ENCODE data around the gene PAK1.
"Not testable (repeated sequence)": the region's sequence is repeated elsewhere in the genome, so short reads cannot be mapped to it uniquely, and the experiment has no call there.

The PAK1 gene

GRCh38 chr11:77300695-77301094 lies 173.2 kb downstream of the PAK1 start:
- Mint-ChIP-seq H3K36me3 (no peaks in the 10 kb centered on the region), H3K4me3 (no peak overlapping the region), H3K9me3 (no peaks in the 10 kb centered on the region), H3K4me1 (no peaks in the 10 kb centered on the region), H3K27ac (no peak overlapping the region), H3K27me3 (peaks cover 1% of the 10 kb centered on the region)
- ATAC-seq (ENCODE audit: low read depth): no peak
- DNase-seq (ENCODE audit: low spot score in 2 of 2): no peak

- H3K4me1 Mint-ChIP-seq; H3K9me3 Mint-ChIP-seq; H3K4me3 Mint-ChIP-seq; ATAC-seq (ENCODE audit: low read depth); H3K27me3 Mint-ChIP-seq; H3K36me3 Mint-ChIP-seq; H3K27ac Mint-ChIP-seq; DNase-seq (ENCODE audit: low spot score in 2 of 2): not testable (repeated sequence)
Measured at GRCh38 chr11:77300028-77300427, 173.9 kb downstream of the PAK1 start.

- Mint-ChIP-seq H3K27me3 (peaks cover 1% of the 10 kb centered on the region), H3K27ac (no peak overlapping the region), H3K36me3 (no peaks in the 10 kb centered on the region), H3K9me3 (no peaks in the 10 kb centered on the region), H3K4me1 (no peaks in the 10 kb centered on the region), H3K4me3 (no peak overlapping the region)
- ATAC-seq (ENCODE audit: low read depth) (no peak), DNase-seq (ENCODE audit: low spot score in 2 of 2) (no peak)
Measured at GRCh38 chr11:77299528-77299993, 174.3 kb downstream of the PAK1 start.

- no peak for DNase-seq (ENCODE audit: low spot score in 2 of 2)
- no peaks in the 10 kb centered on the region for H3K36me3 Mint-ChIP-seq
- no peaks in the 10 kb centered on the region for H3K4me1 Mint-ChIP-seq
- no peak overlapping the region for H3K4me3 Mint-ChIP-seq
- no peak overlapping the region for H3K27ac Mint-ChIP-seq
- H3K27me3 Mint-ChIP-seq: peaks cover 8% of the 10 kb centered on the region
- H3K9me3 Mint-ChIP-seq: peaks cover 5% of the 10 kb centered on the region
- no peak for ATAC-seq (ENCODE audit: low read depth)
Measured at GRCh38 chr11:77294040-77294439, 179.9 kb downstream of the PAK1 start.

GRCh38 chr11:77289737-77290136 lies 184.2 kb downstream of the PAK1 start:
- DNase-seq (ENCODE audit: low spot score in 2 of 2): no peak
- H3K4me1 Mint-ChIP-seq: no peaks in the 10 kb centered on the region
- no peak overlapping the region for H3K27ac Mint-ChIP-seq
- no peak overlapping the region for H3K4me3 Mint-ChIP-seq
- H3K36me3 Mint-ChIP-seq: no peaks in the 10 kb centered on the region
- ATAC-seq (ENCODE audit: low read depth): no peak
- peaks cover 14% of the 10 kb centered on the region for H3K27me3 Mint-ChIP-seq
- peaks cover 5% of the 10 kb centered on the region for H3K9me3 Mint-ChIP-seq

- Mint-ChIP-seq H3K27me3 (peaks cover 17% of the 10 kb centered on the region), H3K4me1 (no peaks in the 10 kb centered on the region), H3K27ac (no peak overlapping the region), H3K9me3 (peaks cover 3% of the 10 kb centered on the region), H3K4me3 (no peak overlapping the region), H3K36me3 (no peaks in the 10 kb centered on the region)
- ATAC-seq (ENCODE audit: low read depth) (no peak), DNase-seq (ENCODE audit: low spot score in 2 of 2) (no peak)
Measured at GRCh38 chr11:77287615-77288273, 186.2 kb downstream of the PAK1 start.

GRCh38 chr11:77287136-77287535 lies 186.8 kb downstream of the PAK1 start:
- H3K9me3 Mint-ChIP-seq: no peaks in the 10 kb centered on the region
- H3K27me3 Mint-ChIP-seq: peaks cover 17% of the 10 kb centered on the region
- no peak overlapping the region for H3K4me3 Mint-ChIP-seq
- ATAC-seq (ENCODE audit: low read depth) (no peak), DNase-seq (ENCODE audit: low spot score in 2 of 2) (no peak)
- no peaks in the 10 kb centered on the region for H3K4me1 Mint-ChIP-seq
- no peaks in the 10 kb centered on the region for H3K36me3 Mint-ChIP-seq
- H3K27ac Mint-ChIP-seq: no peak overlapping the region

GRCh38 chr11:77284476-77285468 lies 189.1 kb downstream of the PAK1 start:
- Mint-ChIP-seq H3K4me1 (no peaks in the 10 kb centered on the region), H3K4me3 (no peak overlapping the region), H3K27ac (no peak overlapping the region), H3K27me3 (peaks cover 20% of the 10 kb centered on the region), H3K9me3 (peaks cover 3% of the 10 kb centered on the region), H3K36me3 (no peaks in the 10 kb centered on the region)
- ATAC-seq (ENCODE audit: low read depth): no peak
- no peak for DNase-seq (ENCODE audit: low spot score in 2 of 2)

GRCh38 chr11:77283101-77283500 lies 190.8 kb downstream of the PAK1 start:
- Mint-ChIP-seq H3K9me3 (peaks cover 3% of the 10 kb centered on the region), H3K27ac (no peak overlapping the region), H3K36me3 (no peaks in the 10 kb centered on the region), H3K4me3 (no peak overlapping the region), H3K27me3 (peaks cover 20% of the 10 kb centered on the region), H3K4me1 (no peaks in the 10 kb centered on the region)
- no peak for DNase-seq (ENCODE audit: low spot score in 2 of 2)
- ATAC-seq (ENCODE audit: low read depth): no peak

- no peak overlapping the region for H3K4me3 Mint-ChIP-seq
- no peaks in the 10 kb centered on the region for H3K4me1 Mint-ChIP-seq
- peaks cover 14% of the 10 kb centered on the region for H3K27me3 Mint-ChIP-seq
- DNase-seq (ENCODE audit: low spot score in 2 of 2): no peak
- no peaks in the 10 kb centered on the region for H3K36me3 Mint-ChIP-seq
- H3K27ac Mint-ChIP-seq: no peak overlapping the region
- no peak for ATAC-seq (ENCODE audit: low read depth)
- H3K9me3 Mint-ChIP-seq: peaks cover 3% of the 10 kb centered on the region
Measured at GRCh38 chr11:77278595-77279506, 195.0 kb downstream of the PAK1 start.

- Mint-ChIP-seq H3K36me3 (no peaks in the 10 kb centered on the region), H3K27me3 (peaks cover 10% of the 10 kb centered on the region), H3K4me3 (no peak overlapping the region), H3K27ac (no peak overlapping the region), H3K4me1 (no peaks in the 10 kb centered on the region), H3K9me3 (peaks cover 2% of the 10 kb centered on the region)
- DNase-seq (ENCODE audit: low spot score in 2 of 2) (no peak), ATAC-seq (ENCODE audit: low read depth) (no peak)
Measured at GRCh38 chr11:77276271-77276670, 197.6 kb downstream of the PAK1 start.
